ENCODE data around the gene POLR1A. TPM values are rescaled to one million over a fixed set of nuclear protein-coding genes. Genes with fewer than 3 reads are reported as not detected.

POLR1A gene
- total RNA-seq, 1 experiment from 2014 or later, result 58.3 TPM

DNA sequence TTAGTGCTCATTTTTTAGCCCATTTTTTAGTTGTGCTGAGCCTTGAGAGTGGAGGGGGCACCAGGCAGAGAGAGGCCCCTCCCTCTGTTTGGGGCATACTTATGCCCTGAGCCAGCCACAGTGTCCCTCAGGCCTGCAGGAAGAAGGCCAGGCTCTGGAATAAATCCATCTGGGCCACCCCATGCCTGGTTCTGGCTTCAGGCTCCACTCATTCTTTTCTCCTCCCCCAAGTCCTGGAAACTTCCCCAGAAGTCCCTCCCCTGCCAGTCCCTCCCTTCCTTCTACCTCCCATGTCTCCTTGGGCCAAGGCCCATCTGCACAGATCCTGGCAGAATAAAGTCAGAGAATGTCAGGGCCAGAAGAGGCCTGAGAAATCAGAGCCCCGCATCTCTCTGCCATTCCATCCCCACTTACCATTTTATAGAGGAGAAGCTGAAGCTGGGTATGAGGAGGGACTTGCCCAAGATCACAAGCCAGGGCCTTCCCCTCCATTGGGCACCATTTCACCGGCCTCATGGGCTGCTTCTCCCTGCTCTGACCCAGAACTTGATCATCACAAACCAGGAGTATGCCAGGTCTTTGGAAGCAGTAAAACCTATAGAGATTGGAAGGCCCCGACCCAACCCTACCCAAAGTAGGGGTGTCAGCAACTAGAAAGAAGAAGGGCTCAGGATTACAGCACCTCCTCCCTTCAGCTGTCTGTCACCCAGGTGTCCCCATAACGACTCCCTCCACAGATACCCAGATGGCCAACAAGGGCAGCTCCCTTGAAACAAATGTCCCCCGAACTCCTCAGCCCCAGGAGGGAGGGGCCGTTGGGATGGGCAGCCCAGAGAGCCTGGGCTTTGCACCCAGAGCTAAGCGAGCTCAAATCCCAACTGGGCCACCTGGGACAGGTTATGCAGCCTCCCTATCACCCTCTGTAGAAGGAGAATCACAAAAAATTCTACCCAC lies 108.4 kb downstream of the POLR1A start:
- no TSS peak for BruUV-seq (replicated peaks)
- Mint-ChIP-seq H3K36me3 (ENCODE audit: insufficient read depth, unreplicated experiment) (no peaks in the 10 kb centered on the region), H3K9me3 (ENCODE audit: low read depth, unreplicated experiment) (no peaks in the 10 kb centered on the region), H3K27me3 (ENCODE audit: unreplicated experiment) (peaks cover 16% of the 10 kb centered on the region), H3K4me3 (ENCODE audit: low read depth, unreplicated experiment) (no peak overlapping the region), H3K27ac (ENCODE audit: unreplicated experiment) (no peak overlapping the region), H3K4me1 (ENCODE audit: low read depth, unreplicated experiment) (peaks cover 7% of the 10 kb centered on the region)
- intact Hi-C loops (cut with micrococcal nuclease; ENCODE audit: unreplicated experiment), result loop anchor here (5.0 kb wide), 1 partner anchor 105 kb away; no protein-coding TSS in a partner anchor
- TF ChIP-seq, protein P1, sequence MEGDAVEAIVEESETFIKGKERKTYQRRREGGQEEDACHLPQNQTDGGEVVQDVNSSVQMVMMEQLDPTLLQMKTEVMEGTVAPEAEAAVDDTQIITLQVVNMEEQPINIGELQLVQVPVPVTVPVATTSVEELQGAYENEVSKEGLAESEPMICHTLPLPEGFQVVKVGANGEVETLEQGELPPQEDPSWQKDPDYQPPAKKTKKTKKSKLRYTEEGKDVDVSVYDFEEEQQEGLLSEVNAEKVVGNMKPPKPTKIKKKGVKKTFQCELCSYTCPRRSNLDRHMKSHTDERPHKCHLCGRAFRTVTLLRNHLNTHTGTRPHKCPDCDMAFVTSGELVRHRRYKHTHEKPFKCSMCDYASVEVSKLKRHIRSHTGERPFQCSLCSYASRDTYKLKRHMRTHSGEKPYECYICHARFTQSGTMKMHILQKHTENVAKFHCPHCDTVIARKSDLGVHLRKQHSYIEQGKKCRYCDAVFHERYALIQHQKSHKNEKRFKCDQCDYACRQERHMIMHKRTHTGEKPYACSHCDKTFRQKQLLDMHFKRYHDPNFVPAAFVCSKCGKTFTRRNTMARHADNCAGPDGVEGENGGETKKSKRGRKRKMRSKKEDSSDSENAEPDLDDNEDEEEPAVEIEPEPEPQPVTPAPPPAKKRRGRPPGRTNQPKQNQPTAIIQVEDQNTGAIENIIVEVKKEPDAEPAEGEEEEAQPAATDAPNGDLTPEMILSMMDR (IDR thresholded peaks at IDR 0.05; ENCODE audit: unreplicated experiment), result no peak
- CTCF ChIA-PET, result interaction anchor here (0.8 to 1.6 kb wide), 3 partner anchors 8 to 170 kb away, joined by 3 to 4 read pairs (median 3); no protein-coding TSS in a partner anchor
- no peak for DNase-seq

DNA sequence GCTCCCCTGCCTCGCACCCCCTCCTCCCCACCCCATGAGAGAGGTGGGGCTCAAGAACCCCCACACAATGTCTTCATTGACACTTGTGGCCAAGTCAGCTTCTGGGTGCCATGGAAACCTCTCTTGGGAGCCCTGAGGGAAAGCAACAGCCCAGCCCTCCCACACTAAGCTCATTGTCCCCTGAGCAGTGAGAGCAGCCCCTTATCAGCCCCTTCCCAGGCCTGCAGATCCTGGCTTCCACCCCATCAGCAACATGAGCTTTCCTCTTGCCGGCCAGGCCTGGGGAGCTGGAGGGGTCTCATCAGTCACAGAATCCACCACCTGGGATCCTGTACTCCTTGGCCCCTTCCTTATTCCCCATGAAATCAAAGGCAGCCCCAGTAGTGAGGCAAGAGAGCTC lies 109.1 kb downstream of the POLR1A start:
- Mint-ChIP-seq H3K4me3 (ENCODE audit: low read depth, unreplicated experiment) (no peak overlapping the region), H3K4me1 (ENCODE audit: low read depth, unreplicated experiment) (peaks cover 7% of the 10 kb centered on the region), H3K27me3 (ENCODE audit: unreplicated experiment) (peaks cover 16% of the 10 kb centered on the region), H3K9me3 (ENCODE audit: low read depth, unreplicated experiment) (no peaks in the 10 kb centered on the region), H3K27ac (ENCODE audit: unreplicated experiment) (no peak overlapping the region), H3K36me3 (ENCODE audit: insufficient read depth, unreplicated experiment) (no peaks in the 10 kb centered on the region)
- BruUV-seq (replicated peaks), result no TSS peak
- CTCF ChIA-PET, result interaction anchor here (0.8 to 0.9 kb wide), 2 partner anchors 130 to 169 kb away, joined by 3 read pairs; no protein-coding TSS in a partner anchor
- DNase-seq, result no peak
- TF ChIP-seq, protein P1 (IDR thresholded peaks at IDR 0.05; ENCODE audit: unreplicated experiment), result no peak
- intact Hi-C loops (cut with micrococcal nuclease; ENCODE audit: unreplicated experiment), result loop anchor here (5.0 kb wide), 1 partner anchor 104 kb away; no protein-coding TSS in a partner anchor

DNA sequence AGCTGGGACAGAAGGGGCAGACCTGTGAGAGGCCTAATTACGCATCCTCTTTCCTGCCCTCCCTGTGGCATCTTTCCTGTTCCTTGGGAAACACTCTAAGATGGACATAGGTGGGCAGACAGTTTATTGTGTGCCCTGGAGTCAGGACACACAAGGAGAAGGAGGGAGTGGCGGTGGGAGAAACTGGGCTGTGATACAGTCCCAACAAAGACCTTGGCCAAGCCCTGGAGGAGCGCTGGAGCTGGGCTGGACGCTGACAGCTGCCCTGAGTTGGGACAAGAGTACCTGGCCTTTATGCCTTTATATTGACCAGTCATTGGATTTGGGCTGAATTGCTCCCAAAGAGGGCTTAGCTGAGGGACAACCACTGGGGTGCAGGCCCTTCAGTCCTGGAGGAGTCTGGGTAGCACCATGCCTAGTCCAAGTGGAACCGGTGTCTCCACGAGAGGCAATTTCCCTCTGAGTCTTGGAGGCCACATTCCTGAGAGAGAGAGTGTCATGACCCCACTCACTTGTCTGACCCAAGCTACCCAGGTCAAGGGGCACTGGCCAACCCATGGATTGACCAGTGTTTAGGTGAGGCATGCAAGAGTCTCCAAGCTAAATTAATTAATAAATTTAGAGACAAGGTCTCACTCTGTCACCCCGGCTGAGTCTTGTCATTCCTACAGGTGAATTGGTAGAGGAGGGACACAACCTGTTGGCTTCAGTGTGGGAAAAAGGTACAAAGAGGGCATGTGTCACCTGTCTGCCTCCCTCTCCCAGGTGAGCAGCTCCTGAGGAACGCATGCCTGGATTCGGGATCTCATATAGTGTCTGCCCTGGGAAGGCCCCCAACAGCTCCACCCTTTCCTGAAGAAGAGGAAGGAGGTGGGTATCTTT lies 109.8 kb downstream of the POLR1A start:
- CTCF ChIA-PET, result interaction anchor here (0.8 to 0.9 kb wide), 2 partner anchors 129 to 169 kb away, joined by 3 read pairs; no protein-coding TSS in a partner anchor
- no peaks in the 10 kb centered on the region for H3K36me3 Mint-ChIP-seq (ENCODE audit: insufficient read depth, unreplicated experiment)
- H3K27me3 Mint-ChIP-seq (ENCODE audit: unreplicated experiment), result peaks cover 9% of the 10 kb centered on the region
- no TSS peak for BruUV-seq (replicated peaks)
- peaks cover 7% of the 10 kb centered on the region for H3K4me1 Mint-ChIP-seq (ENCODE audit: low read depth, unreplicated experiment)
- H3K9me3 Mint-ChIP-seq (ENCODE audit: low read depth, unreplicated experiment), result no peaks in the 10 kb centered on the region
- DNase-seq, result no peak
- no peak overlapping the region for H3K4me3 Mint-ChIP-seq (ENCODE audit: low read depth, unreplicated experiment)
- TF ChIP-seq, protein P1 (IDR thresholded peaks at IDR 0.05; ENCODE audit: unreplicated experiment), result no peak
- H3K27ac Mint-ChIP-seq (ENCODE audit: unreplicated experiment), result no peak overlapping the region
- intact Hi-C loops (cut with micrococcal nuclease; ENCODE audit: unreplicated experiment), result loop anchor here (5.0 kb wide), 1 partner anchor 104 kb away; no protein-coding TSS in a partner anchor
